Transverse colon (tissue), 4 donors: ENCODE data around the gene DNAJC9. TPM values are rescaled to one million over a fixed set of nuclear protein-coding genes. Genes with fewer than 3 reads are reported as not detected.

ENCODE experiments used
- DNase-seq: peaks from one replicate; pipeline ENCODE4 v3.0.0-alpha.2; 2019
- H3K27ac ChIP-seq, 4 donors: fragments of 200-600 bp; sonication (generic); 2 replicates each; pipeline ENCODE4 v1.5.1; 2016 to 2018; ENCODE audit warnings: inconsistent platforms in 4 of 4
- H3K27me3 ChIP-seq: fragments of 200-600 bp; sonication (generic); 2 replicates; pipeline ENCODE4 v1.5.1; 2017; ENCODE audit warnings: inconsistent platforms
- H3K36me3 ChIP-seq, 4 donors: fragments of 200-600 bp; sonication (generic); 2 replicates each; pipeline ENCODE4 v1.5.1; 2017 to 2019; ENCODE audit warnings: inconsistent platforms in 4 of 4
- H3K4me1 ChIP-seq, 4 donors: fragments of 200-600 bp; sonication (generic); 2 replicates each; pipeline ENCODE4 v1.5.1; 2017 to 2020; ENCODE audit warnings: inconsistent platforms in 4 of 4
- H3K4me3 ChIP-seq, 4 donors: fragments of 200-600 bp; sonication (generic); 1 replicate in 1 of 4; 2 replicates in 3 of 4; pipeline versions ENCODE4 v1.5.1 to v1.6.1; 2017 to 2019; ENCODE audit warnings: inconsistent platforms in 4 of 4
- H3K9me3 ChIP-seq, 2 donors: fragments of 200-600 bp; sonication (generic); 2 replicates each; pipeline ENCODE4 v1.5.1; 2017 to 2019; ENCODE audit warnings: inconsistent platforms in 2 of 2
- CTCF ChIP-seq, 5 experiments: fragments of 200-600 bp in 3 of 5; fragments of 450-650 bp in 2 of 5; sonication (generic) in 3 of 5; IDR thresholded peaks; 1 replicate in 2 of 5; 2 replicates in 3 of 5; pipeline ENCODE4 v1.5.1; 2016 to 2017; ENCODE audit warnings: antibody characterized with exemption in 5 of 5, inconsistent platforms in 3 of 5, mild to moderate bottlenecking in 2 of 5, moderate library complexity in 1 of 5
- EP300 ChIP-seq: sonication (generic); formaldehyde crosslinking; IDR thresholded peaks from one replicate; pipeline ENCODE4 v1.6.1; 2017; ENCODE audit warnings: antibody characterized with exemption, low read depth
- POLR2A ChIP-seq: fragments of 450-650 bp; IDR thresholded peaks from one replicate; pipeline ENCODE4 v1.6.1; 2016; ENCODE audit warnings: antibody characterized with exemption, mild to moderate bottlenecking, moderate library complexity
- POLR2AphosphoS5 ChIP-seq, 3 donors: sonication (generic); formaldehyde crosslinking; IDR thresholded peaks; one replicate each; pipeline ENCODE4 v1.6.1; 2016; ENCODE audit warnings: antibody characterized with exemption in 3 of 3
- WGBS, 2 donors: methylation state at CpG; one replicate each; pipeline ENCODE4 v1.1.5; 2018; ENCODE audit warnings: low coverage in 1 of 2; 5-methylcytosine and 5-hydroxymethylcytosine counted together
- in situ Hi-C, 4 donors: fragments of 200-750 bp; cut with MboI; loops; one replicate each; pipeline versions ENCODE4 v1.15.0 to v1.15.1; 2017; ENCODE audit warnings: low sequenced_read_pairs in 3 of 4, low pct_ligation_motif_present in 1 of 4, low pct_unique_long_range_greater_than_20kb in 1 of 4
- intact Hi-C: fragments of 100-400 bp; cut with DNase I; formaldehyde crosslinking; loops from one replicate; pipeline ENCODE4 v1.15.1; 2023; ENCODE audit warnings: low total_unique reads
- total RNA-seq, 4 donors: library from RNA; depleted of rRNA; stranded (reverse); fragments of >200 nt; gene quantifications; one replicate each; pipeline ENCODE4 v1.1.0, GENCODE V29; 2016

Gene DNAJC9
- total RNA-seq, 4 donors from 2014 or later, result 8.2 to 15.9 (median 14.6) TPM

- intact Hi-C loops (no loop called here), in situ Hi-C loops (no loop called here)
- Histone ChIP-seq H3K9me3 (no peaks in the 10 kb centered on the region), H3K27ac (no peak overlapping the region), H3K27me3 (no peaks in the 10 kb centered on the region), H3K36me3 (peaks cover 0 to 5% (median 2%) of the 10 kb centered on the region in 4 donors), H3K4me3 (no peak overlapping the region), H3K4me1 (no peaks in the 10 kb centered on the region)
- no peak for TF ChIP-seq CTCF (IDR thresholded peaks at IDR 0.05)
- TF ChIP-seq POLR2AphosphoS5 (IDR thresholded peaks at IDR 0.05), result no peak
- TF ChIP-seq POLR2A, result no peak
- TF ChIP-seq EP300, result no peak
- WGBS, 2 donors, result 60 to 83% methylated on average over 3 to 6 of the region's 6 CpGs
- no peak for DNase-seq
Measured at GRCh38 chr10:73229567-73229966, 17.5 kb downstream of the DNAJC9 start.

GRCh38 chr10:73228247-73228646 is 18.8 kb downstream of the DNAJC9 start:
- in situ Hi-C loops (no loop called here), intact Hi-C loops (no loop called here)
- Histone ChIP-seq H3K9me3 (no peaks in the 10 kb centered on the region), H3K4me3 (no peak overlapping the region), H3K27ac (no peak overlapping the region), H3K4me1 (no peaks in the 10 kb centered on the region), H3K27me3 (no peaks in the 10 kb centered on the region), H3K36me3 (peaks cover 0 to 5% (median 2%) of the 10 kb centered on the region in 4 donors)
- TF ChIP-seq EP300 (no peak), CTCF (IDR thresholded peaks at IDR 0.05) (no peak), POLR2A (no peak), POLR2AphosphoS5 (IDR thresholded peaks at IDR 0.05) (no peak)
- DNase-seq, result no peak
- WGBS, 2 donors, result 93 to 95% methylated on average over 2 to 3 of the region's 3 CpGs

- no peaks in the 10 kb centered on the region for H3K9me3 ChIP-seq
Measured at GRCh38 chr10:73226663-73227062, 20.4 kb downstream of the DNAJC9 start.

GRCh38 chr10:73225518-73225917 is 21.5 kb downstream of the DNAJC9 start:
- in situ Hi-C loops (no loop called here), intact Hi-C loops (no loop called here)
- Histone ChIP-seq H3K27ac (no peak overlapping the region), H3K27me3 (no peaks in the 10 kb centered on the region), H3K9me3 (no peaks in the 10 kb centered on the region), H3K4me3 (no peak overlapping the region), H3K4me1 (no peaks in the 10 kb centered on the region), H3K36me3 (no peaks in the 10 kb centered on the region)
- no peak for DNase-seq
- TF ChIP-seq CTCF (IDR thresholded peaks at IDR 0.05), result no peak
- no peak for TF ChIP-seq EP300
- TF ChIP-seq POLR2A, result no peak
- no peak for TF ChIP-seq POLR2AphosphoS5 (IDR thresholded peaks at IDR 0.05)

More at GRCh38 chr10:73226663-73227062, 20.4 kb downstream of the DNAJC9 start:
- H3K36me3 ChIP-seq, result peaks cover 0 to 5% (median 0%) of the 10 kb centered on the region in 4 donors
- H3K27ac ChIP-seq, result no peak overlapping the region
- no peaks in the 10 kb centered on the region for H3K27me3 ChIP-seq
- TF ChIP-seq POLR2A, result no peak
- no peak for TF ChIP-seq POLR2AphosphoS5 (IDR thresholded peaks at IDR 0.05)
- no peak for TF ChIP-seq EP300
- TF ChIP-seq CTCF (IDR thresholded peaks at IDR 0.05), result no peak
- in situ Hi-C loops (no loop called here), intact Hi-C loops (no loop called here)
- H3K4me1 ChIP-seq, result no peaks in the 10 kb centered on the region
- no peak for DNase-seq
- H3K4me3 ChIP-seq, result no peak overlapping the region
